ENCODE data around the gene TPCN1.

The TPCN1 gene

DNA sequence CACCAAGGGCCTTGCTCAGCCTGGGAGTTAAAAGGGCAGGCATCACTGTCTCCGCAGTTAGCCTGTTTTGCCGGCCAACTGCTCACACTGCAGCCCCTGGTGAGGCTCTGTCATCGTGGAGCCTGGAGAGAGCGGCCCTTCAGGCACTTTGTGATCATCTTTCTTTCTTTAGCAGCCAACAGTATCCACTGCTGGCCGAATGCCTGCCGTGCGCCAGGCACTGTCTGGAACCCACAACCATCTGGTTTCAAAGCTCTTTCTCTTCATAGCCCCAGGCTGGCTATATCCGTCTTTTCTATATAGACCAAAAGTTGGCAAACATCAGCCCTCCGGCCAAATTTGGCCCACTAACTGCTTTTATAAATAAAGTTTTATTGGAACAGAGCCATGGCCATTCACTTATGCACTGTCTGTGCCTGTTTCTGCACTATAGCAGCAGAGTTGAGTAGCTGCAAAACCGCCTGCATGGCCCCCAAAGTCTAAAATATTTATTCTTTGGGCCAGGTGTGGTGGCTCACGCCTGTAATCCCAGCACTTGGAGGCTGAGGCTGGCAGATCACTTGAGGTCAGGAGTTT is 84.1 kb downstream of the TPCN1 start:
- no peak for DNase-seq (ENCODE audit: low read depth)

GRCh38 chr12:113306382-113306781 is 85.1 kb downstream of the TPCN1 start:
- no peak for DNase-seq (ENCODE audit: low read depth)

DNA sequence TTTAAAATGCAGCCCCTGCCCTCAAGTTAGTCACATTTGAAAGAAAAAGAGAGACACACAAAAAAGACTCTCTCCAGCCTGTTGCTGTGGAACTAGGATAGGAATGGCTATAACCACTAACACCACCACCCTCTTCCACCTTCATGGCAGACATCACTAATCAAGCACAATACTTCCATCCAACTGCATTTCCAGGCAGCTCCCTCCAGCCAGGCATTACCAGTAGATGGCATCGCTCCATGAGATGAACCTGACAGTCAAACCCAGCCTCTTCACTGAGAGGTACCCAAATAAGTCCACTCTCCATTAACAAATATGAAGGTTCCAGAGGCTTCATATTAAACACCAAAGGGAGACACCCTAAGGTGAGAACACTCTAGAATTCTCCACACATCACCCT is 89.2 kb downstream of the TPCN1 start:
- no peak for DNase-seq (ENCODE audit: low read depth)

DNA sequence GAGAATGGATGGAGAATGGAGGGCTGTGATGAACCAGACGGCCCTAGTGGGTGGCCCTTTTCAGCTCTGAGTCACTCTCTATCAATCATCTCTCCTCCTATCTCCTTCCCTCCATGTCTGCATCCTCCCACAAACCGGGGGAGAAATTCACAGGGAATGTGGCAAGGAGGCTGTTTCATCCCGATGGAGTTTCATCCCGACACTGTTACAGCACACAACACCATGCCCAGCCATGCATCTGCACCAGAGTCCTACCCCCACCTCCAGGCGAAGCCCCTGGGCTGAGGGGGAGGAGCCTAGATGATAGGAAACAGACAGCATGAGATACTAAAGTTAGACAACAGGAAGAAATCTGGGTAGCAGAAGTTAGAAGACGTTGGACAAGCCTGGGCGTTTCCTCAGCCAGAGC is 92.9 kb downstream of the TPCN1 start:
- DNase-seq (ENCODE audit: low read depth), result no peak

DNA sequence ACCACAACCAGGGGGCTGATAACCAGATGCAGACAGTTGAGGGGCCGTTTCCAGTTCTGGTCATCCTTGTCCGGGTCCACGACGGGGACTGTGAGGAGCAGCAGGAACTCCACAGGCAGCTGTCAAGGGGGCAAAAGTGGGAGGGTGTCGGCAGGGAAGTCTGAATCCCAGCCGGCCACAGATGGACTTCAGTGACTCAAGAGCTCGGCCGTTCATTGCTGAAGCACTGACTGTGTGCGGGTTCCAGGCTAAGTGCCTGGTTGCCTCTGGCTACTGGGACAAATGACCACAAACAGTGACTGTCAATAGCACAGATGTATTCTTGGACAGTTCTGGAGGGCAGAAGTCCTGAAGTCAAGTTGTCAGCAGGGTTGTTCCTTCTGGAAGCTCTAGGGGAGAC is 94.1 kb downstream of the TPCN1 start:
- DNase-seq (ENCODE audit: low read depth), result no peak

- no peak for DNase-seq (ENCODE audit: low read depth)
Observed at GRCh38 chr12:113316155-113316554, 94.9 kb downstream of the TPCN1 start.

DNA sequence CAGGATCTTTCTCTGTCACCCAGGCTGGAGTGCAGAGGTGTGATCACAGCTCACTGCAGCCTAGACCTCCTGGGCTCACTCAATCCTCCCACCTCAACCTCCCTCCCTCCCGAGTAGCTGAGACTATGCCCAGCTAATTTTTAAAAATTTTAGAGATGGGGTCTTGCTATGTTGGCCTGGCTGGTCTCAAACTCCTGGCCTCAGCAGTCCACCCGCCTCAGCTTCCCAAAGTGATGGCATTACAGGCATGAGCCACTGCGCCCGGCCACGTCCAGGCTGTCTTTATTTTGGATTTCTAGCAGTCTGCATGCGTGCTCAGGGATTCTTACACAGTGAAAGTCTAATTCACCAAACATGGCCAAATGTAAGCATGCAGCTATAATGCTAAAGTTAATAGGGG is 95.9 kb downstream of the TPCN1 start:
- no peak for DNase-seq (ENCODE audit: low read depth)

DNA sequence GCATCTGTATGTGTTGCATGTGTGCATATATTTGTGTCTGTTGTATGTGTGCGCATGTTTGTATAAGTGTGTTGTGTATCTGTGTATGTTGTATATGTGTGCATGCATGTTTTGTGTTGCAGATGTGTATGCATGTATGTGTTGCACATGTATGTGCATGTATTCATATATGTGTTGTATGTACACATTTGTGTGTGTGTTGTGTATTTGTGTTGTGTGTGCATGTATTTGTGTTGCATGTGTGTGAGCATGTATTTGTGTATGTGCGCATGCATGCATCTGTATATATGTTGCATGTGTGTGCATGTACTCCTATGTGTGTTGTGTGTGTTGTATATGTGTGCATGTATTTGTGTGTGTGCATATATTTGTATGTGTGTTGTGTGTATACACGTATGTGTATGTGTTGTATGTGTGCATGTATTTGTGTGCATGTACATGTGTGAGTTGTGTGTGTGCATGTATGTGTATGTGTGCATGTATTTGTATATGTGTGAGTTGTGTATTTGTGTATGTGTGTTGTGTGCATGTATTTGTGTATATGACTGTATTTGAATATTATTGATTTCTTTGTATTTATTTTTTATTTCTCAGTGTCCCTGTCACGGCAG is 96.9 kb downstream of the TPCN1 start:
- DNase-seq (ENCODE audit: low read depth), result no peak

DNA sequence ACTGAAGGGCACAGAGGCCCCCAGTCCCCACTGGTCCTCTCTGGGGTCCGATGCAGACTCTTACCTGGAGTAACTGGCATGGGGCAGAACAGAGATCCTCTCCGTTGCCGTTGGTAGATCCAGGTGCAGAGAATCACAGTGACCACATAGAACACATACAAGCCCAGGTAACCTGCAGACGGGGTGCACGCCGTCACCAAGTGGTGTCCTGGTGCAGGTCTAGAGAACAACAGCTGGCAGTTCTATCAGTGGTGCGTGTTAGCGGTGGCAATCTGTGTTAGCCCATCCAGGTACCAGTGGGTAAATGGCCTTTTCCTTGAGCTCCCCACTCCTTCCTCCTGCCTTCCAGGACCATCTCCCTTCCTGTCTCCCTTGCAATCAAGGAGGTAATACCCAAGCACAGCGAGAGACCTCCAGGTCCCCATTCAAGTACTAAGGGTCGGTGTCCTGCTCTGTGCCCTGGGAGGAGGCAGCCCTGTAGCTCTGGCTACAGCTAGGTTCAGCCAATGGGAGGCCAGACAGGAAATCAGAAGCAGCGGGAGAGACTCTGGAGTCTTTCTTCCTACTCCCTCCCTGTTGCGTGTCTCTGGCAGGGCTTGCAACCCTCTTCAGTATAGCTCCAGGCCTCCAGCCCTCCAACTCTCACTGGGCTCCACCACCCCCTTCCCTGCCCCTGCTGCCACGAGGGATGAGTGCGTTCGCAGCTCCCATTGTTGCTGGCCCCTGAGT is 97.8 kb downstream of the TPCN1 start:
- no peak for DNase-seq (ENCODE audit: low read depth)

GRCh38 chr12:113320401-113320800 is 99.1 kb downstream of the TPCN1 start:
- DNase-seq (ENCODE audit: low read depth), result no peak

DNA sequence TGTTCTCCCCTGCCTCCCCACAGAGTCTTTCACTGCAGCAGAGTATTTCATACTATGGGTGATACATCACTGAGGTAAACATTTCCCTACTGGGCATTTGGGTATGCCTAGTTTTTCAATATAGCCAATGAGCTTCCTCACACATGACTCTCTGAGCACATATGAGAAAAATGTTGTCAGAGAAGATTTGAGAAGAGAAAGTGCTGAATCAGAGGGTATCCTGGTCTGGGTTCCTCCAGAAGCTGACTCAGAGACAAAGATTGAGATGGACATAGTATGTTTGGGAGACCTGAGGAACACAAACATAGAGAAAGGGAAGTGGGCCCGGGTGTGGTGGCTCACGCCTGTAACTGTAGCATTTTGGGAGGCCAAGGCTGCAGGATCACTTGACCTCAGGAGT is 101.1 kb downstream of the TPCN1 start:
- DNase-seq (ENCODE audit: low read depth), result peak; percentile 68

DNA sequence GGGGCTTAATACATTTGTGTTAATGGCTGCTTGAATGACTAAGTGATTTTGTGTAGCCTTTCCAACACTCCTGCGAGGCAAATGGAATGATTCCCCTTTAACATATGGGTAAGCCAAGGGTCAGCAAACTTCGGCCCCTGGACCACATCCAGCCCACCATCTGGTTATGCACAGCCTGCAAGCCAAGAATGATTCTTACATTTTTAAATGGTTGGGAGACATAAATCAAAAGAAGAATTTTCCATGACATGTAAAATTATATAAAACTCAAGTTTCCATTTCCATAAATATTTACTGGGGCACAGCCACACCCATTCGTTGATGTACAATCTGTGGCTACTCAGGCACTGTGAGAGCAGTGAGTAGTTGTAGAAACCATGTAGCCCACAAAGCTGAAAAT is 104.7 kb downstream of the TPCN1 start:
- DNase-seq (ENCODE audit: low read depth), result peak; percentile 98

DNA sequence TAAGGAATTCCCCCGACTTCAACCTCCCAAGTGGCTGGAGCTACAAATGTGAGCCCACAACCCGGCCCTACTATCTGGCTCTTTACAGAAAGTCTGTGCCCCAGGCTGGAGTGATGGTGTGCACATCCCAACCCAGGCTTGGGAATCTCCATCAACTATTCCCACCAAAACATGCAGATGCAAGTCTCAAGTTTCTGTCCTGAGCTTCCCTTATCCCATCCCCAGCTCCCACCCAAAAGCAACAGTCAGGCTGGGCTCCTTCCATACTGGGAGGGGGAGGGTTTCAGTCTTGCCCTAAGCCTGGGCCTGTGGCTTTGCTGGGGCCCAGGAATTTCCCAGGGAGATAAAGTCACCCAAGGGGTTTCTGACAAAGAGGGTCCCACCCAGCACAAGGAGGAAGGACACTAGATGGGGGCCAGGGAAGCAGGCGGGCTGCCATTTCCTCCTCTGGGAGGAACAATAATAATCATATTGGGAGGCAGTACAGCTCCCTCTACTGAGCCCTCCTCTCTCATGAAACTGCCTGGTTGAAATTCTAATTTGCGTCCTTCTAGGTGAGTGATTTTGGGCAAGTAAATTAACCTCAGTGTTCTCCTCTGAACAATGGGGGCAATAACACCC is 105.6 kb downstream of the TPCN1 start:
- no peak for DNase-seq (ENCODE audit: low read depth)

- DNase-seq (ENCODE audit: low read depth), result no peak
Observed at GRCh38 chr12:113328368-113328889, 107.2 kb downstream of the TPCN1 start.

DNA sequence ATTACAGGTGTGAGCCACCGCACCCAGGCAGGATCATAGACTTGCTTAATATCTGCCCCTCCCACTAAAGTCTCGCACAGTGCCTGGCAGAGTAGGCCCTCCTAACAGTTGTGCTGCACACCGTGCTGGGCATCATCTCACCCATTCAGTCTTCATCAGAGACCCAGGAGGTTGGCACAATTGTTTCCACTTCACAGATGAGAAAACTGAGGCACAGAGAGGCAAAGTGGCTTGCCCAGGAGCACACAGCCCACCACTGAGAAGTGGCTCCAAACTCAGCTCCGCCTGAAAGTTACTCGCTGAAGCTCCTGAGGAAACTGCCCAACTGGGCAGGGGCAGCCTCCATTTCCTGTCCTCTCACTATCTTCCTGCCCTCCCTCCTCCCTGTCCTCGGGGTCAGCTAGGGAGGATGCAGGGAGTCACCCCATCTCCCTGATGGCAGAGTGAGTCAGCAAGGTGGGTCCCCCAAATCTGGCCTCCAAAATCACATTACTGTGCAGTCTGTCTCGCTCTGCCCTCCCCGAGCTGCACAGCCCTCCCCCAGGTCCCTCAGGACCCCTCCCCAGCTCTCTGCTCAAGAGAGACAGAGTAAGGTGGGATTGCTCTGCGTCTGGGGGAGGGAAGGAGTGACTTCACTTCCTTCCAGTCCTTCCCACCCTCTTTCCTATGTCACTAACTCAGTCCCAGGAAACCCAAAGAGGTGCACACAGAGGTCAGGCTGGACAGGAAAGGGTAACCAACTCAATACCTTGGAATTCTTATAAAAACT is 107.9 kb downstream of the TPCN1 start:
- DNase-seq (ENCODE audit: low read depth), result no peak

- DNase-seq (ENCODE audit: low read depth), result no peak
Observed at GRCh38 chr12:113329791-113330417, 108.6 kb downstream of the TPCN1 start.

GRCh38 chr12:113330505-113330904 is 109.2 kb downstream of the TPCN1 start:
- no peak for DNase-seq (ENCODE audit: low read depth)

- no peak for DNase-seq (ENCODE audit: low read depth)
Observed at GRCh38 chr12:113332688-113333417, 111.6 kb downstream of the TPCN1 start.

GRCh38 chr12:113333418-113333750 is 112.1 kb downstream of the TPCN1 start:
- DNase-seq (ENCODE audit: low read depth), result no peak

GRCh38 chr12:113333877-113334785 is 112.9 kb downstream of the TPCN1 start:
- DNase-seq (ENCODE audit: low read depth), result no peak
